Tibial nerve (tissue), 4 donors: ENCODE data around the gene EIF1B.

Experiments
- EP300 ChIP-seq, 2 donors: sonication (generic); formaldehyde crosslinking; IDR thresholded peaks; one replicate each; pipeline ENCODE4 v1.6.1; 2017; ENCODE audit warnings: antibody characterized with exemption in 2 of 2, mild to moderate bottlenecking in 1 of 2
- POLR2A ChIP-seq, 2 donors: fragments of 450-650 bp; IDR thresholded peaks; one replicate each; pipeline ENCODE4 v1.6.1; 2017; ENCODE audit warnings: antibody characterized with exemption in 2 of 2, mild to moderate bottlenecking in 2 of 2, moderate library complexity in 2 of 2
- TF ChIP-seq, protein P1 (sequence below), 5 experiments: fragments of 200-600 bp in 3 of 5; fragments of 450-650 bp in 2 of 5; sonication (generic) in 3 of 5; IDR thresholded peaks; one replicate each; pipeline ENCODE4 v1.5.1; 2016 to 2019; ENCODE audit warnings: antibody characterized with exemption in 5 of 5, mild to moderate bottlenecking in 3 of 5, moderate library complexity in 2 of 5

DNA sequence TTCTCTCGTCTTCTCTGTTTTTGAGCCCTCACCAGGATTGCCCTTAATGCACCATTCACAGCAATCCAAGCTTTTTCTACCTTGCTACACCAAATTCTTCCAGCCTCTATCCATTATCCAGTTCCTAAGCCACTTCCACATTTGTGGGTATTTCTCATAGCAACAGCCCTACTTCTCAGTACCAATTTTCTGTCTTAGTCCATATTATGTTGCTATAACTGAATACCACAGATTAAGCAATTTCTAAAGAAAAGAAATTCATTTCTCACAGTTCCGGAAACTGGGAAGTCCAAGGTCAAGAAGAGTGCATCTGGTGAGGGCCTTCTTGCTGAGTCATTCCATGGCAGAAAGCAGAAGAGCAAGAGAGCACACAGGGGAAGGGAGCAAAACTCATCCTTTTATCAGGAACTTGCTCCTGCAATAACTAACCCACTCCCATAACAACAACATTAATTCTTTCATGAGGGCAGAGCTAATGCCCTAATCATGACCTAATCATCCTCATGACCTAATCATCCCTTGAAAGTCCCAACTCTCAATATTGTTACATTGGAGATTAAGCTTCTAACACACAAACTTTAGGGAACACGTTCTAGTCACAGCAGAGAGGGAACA lies 9.7 kb upstream of the EIF1B start:
- no peak for TF ChIP-seq POLR2A (IDR thresholded peaks at IDR 0.05)
- TF ChIP-seq EP300 (IDR thresholded peaks at IDR 0.05) = peak in 1 of 2 donors; percentile 79
- TF ChIP-seq, protein P1, sequence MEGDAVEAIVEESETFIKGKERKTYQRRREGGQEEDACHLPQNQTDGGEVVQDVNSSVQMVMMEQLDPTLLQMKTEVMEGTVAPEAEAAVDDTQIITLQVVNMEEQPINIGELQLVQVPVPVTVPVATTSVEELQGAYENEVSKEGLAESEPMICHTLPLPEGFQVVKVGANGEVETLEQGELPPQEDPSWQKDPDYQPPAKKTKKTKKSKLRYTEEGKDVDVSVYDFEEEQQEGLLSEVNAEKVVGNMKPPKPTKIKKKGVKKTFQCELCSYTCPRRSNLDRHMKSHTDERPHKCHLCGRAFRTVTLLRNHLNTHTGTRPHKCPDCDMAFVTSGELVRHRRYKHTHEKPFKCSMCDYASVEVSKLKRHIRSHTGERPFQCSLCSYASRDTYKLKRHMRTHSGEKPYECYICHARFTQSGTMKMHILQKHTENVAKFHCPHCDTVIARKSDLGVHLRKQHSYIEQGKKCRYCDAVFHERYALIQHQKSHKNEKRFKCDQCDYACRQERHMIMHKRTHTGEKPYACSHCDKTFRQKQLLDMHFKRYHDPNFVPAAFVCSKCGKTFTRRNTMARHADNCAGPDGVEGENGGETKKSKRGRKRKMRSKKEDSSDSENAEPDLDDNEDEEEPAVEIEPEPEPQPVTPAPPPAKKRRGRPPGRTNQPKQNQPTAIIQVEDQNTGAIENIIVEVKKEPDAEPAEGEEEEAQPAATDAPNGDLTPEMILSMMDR (IDR thresholded peaks at IDR 0.05) = no peak
